MM.1S (cell line): ENCODE results near the gene GAL.

Experiments
- DNase-seq: peaks from one replicate; pipeline ENCODE4 v3.0.0-alpha.2; 2015
- H2AFZ ChIP-seq: fragments of 300-600 bp; sonication (generic); 2 replicates; pipeline ENCODE4 v1.6.0; 2016; ENCODE audit warnings: antibody characterized with exemption, low read length
- H3F3A ChIP-seq: fragments of 300-600 bp; sonication (generic); 2 replicates; pipeline ENCODE4 v1.6.1; 2016; ENCODE audit warnings: mild to moderate bottlenecking, antibody characterized with exemption, low read length, moderate library complexity, mixed read lengths; ENCODE audit not compliant: insufficient read depth
- H3K27ac ChIP-seq: fragments of 300-600 bp; sonication (generic); 2 replicates; pipeline ENCODE4 v1.5.1; 2016; ENCODE audit warnings: mild to moderate bottlenecking, low read length
- H3K27me3 ChIP-seq: fragments of 300-600 bp; sonication (generic); replicated peaks from 2 replicates; pipeline ENCODE4 v1.6.0; 2016; ENCODE audit warnings: low read length; ENCODE audit not compliant: insufficient read depth
- H3K36me3 ChIP-seq: fragments of 300-600 bp; sonication (generic); replicated peaks from 2 replicates; pipeline ENCODE4 v1.6.1; 2016; ENCODE audit warnings: mild to moderate bottlenecking, low read length, mixed read lengths; ENCODE audit not compliant: insufficient read depth
- H3K4me1 ChIP-seq: fragments of 300-600 bp; sonication (generic); 2 replicates; pipeline ENCODE4 v1.6.1; 2016; ENCODE audit warnings: low read length, mixed read lengths
- H3K4me2 ChIP-seq: fragments of 300-600 bp; sonication (generic); 2 replicates; pipeline ENCODE4 v1.6.0; 2016; ENCODE audit warnings: low read depth, low read length
- H3K4me3 ChIP-seq: fragments of 300-600 bp; sonication (generic); 2 replicates; pipeline ENCODE4 v1.5.1; 2016; ENCODE audit warnings: low read length, mixed read lengths
- H3K79me2 ChIP-seq: fragments of 300-600 bp; sonication (generic); 2 replicates; pipeline ENCODE4 v1.6.1; 2016; ENCODE audit warnings: mixed run types, low read length, mixed read lengths
- H3K9ac ChIP-seq: fragments of 300-600 bp; sonication (generic); 2 replicates; pipeline ENCODE4 v1.6.1; 2016; ENCODE audit warnings: low read length, mixed read lengths
- H3K9me2 ChIP-seq: fragments of 300-600 bp; sonication (generic); replicated peaks from 2 replicates; pipeline ENCODE4 v1.6.1; 2016; ENCODE audit warnings: mild to moderate bottlenecking, low read length, mixed read lengths; ENCODE audit not compliant: insufficient read depth
- H3K9me3 ChIP-seq: fragments of 300-600 bp; sonication (generic); replicated peaks from 2 replicates; pipeline ENCODE4 v1.6.1; 2016; ENCODE audit warnings: mild to moderate bottlenecking, low read length, mixed read lengths; ENCODE audit not compliant: insufficient read depth
- H4K20me1 ChIP-seq: fragments of 300-600 bp; sonication (generic); 2 replicates; pipeline ENCODE4 v1.6.1; 2016; ENCODE audit warnings: mild to moderate bottlenecking, low read length, moderate library complexity, mixed read lengths; ENCODE audit not compliant: insufficient read depth
- EZH2 ChIP-seq: fragments of 300-600 bp; sonication (generic); optimal IDR thresholded peaks from 2 replicates; pipeline ENCODE3; 2017; ENCODE audit warnings: low read depth, mild to moderate bottlenecking, antibody characterized with exemption, low read length, mixed read lengths
- EZH2phosphoT487 ChIP-seq: fragments of 300-600 bp; sonication (generic); IDR thresholded peaks from 2 replicates; pipeline ENCODE4 v1.6.1; 2018; ENCODE audit warnings: antibody characterized with exemption, low read length
- TF ChIP-seq, protein P1 (sequence below): fragments of 300-600 bp; sonication (generic); IDR thresholded peaks from 2 replicates; pipeline ENCODE4 v1.5.1; 2016; ENCODE audit warnings: antibody characterized with exemption, low read length, mixed read lengths

GAL gene

DNA sequence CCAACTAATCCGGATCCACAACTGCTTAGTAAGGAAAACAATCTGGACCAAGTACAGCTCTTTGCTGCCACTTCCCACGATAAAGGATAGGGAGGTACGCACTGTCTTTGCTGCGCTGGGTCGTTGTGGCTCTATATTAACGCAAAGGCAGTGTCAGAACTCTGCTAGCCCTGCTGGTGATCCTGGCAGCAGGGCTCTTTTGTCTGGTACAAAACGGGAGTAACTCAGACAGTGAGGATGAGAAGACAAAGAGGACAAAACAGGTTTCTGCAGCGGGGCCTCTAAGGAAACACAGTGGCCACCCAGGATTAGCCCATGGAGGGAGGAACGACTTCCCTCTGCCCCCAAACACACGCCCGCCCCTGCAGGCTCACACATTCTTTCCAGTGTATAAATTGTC lies 26.1 kb downstream of the GAL start:
- H4K20me1 ChIP-seq: no peaks in the 10 kb centered on the region

GRCh38 chr11:68711114-68711513 lies 26.8 kb downstream of the GAL start:
- Histone ChIP-seq H3K4me3 (no peak overlapping the region), H2AFZ (no peak overlapping the region), H3K27me3 (no peaks in the 10 kb centered on the region), H4K20me1 (no peaks in the 10 kb centered on the region), H3K9ac (no peak overlapping the region), H3K9me2 (no peaks in the 10 kb centered on the region), H3K36me3 (no peaks in the 10 kb centered on the region), H3K4me1 (no peaks in the 10 kb centered on the region), H3K27ac (no peak overlapping the region), H3F3A (no peaks in the 10 kb centered on the region), H3K9me3 (no peaks in the 10 kb centered on the region), H3K79me2 (no peaks in the 10 kb centered on the region), H3K4me2 (no peak overlapping the region)
- DNase-seq: no peak
- TF ChIP-seq, protein P1, sequence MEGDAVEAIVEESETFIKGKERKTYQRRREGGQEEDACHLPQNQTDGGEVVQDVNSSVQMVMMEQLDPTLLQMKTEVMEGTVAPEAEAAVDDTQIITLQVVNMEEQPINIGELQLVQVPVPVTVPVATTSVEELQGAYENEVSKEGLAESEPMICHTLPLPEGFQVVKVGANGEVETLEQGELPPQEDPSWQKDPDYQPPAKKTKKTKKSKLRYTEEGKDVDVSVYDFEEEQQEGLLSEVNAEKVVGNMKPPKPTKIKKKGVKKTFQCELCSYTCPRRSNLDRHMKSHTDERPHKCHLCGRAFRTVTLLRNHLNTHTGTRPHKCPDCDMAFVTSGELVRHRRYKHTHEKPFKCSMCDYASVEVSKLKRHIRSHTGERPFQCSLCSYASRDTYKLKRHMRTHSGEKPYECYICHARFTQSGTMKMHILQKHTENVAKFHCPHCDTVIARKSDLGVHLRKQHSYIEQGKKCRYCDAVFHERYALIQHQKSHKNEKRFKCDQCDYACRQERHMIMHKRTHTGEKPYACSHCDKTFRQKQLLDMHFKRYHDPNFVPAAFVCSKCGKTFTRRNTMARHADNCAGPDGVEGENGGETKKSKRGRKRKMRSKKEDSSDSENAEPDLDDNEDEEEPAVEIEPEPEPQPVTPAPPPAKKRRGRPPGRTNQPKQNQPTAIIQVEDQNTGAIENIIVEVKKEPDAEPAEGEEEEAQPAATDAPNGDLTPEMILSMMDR: no peak
- TF ChIP-seq EZH2 (no peak), EZH2phosphoT487 (no peak)

More for the DNA sequence above, 26.1 kb downstream of the GAL start:
- no peaks in the 10 kb centered on the region for H3K36me3 ChIP-seq
- H3K79me2 ChIP-seq: no peaks in the 10 kb centered on the region
- DNase-seq: no peak
- no peak overlapping the region for H3K9ac ChIP-seq
- H3F3A ChIP-seq: no peaks in the 10 kb centered on the region
- H3K9me2 ChIP-seq: no peaks in the 10 kb centered on the region
- no peaks in the 10 kb centered on the region for H3K27me3 ChIP-seq
- H3K27ac ChIP-seq: no peak overlapping the region
- no peak overlapping the region for H3K4me2 ChIP-seq
- no peak overlapping the region for H2AFZ ChIP-seq
- H3K4me1 ChIP-seq: no peaks in the 10 kb centered on the region
- no peak for TF ChIP-seq EZH2
- TF ChIP-seq, protein P1: no peak
- no peak for TF ChIP-seq EZH2phosphoT487
- H3K4me3 ChIP-seq: no peak overlapping the region
- no peaks in the 10 kb centered on the region for H3K9me3 ChIP-seq

- no peaks in the 10 kb centered on the region for H3K4me1 ChIP-seq
- TF ChIP-seq EZH2 (no peak), EZH2phosphoT487 (no peak)
- TF ChIP-seq, protein P1: no peak
- no peak overlapping the region for H3K4me2 ChIP-seq
- H3K27ac ChIP-seq: no peak overlapping the region
- no peaks in the 10 kb centered on the region for H3F3A ChIP-seq
- no peaks in the 10 kb centered on the region for H3K27me3 ChIP-seq
- no peaks in the 10 kb centered on the region for H3K36me3 ChIP-seq
- H3K4me3 ChIP-seq: no peak overlapping the region
- H3K9ac ChIP-seq: no peak overlapping the region
- no peaks in the 10 kb centered on the region for H4K20me1 ChIP-seq
- DNase-seq: no peak
- no peaks in the 10 kb centered on the region for H3K79me2 ChIP-seq
- no peak overlapping the region for H2AFZ ChIP-seq
- H3K9me2 ChIP-seq: no peaks in the 10 kb centered on the region
- no peaks in the 10 kb centered on the region for H3K9me3 ChIP-seq
These were observed 29.9 kb downstream of the GAL start for GRCh38 chr11:68714060-68714856.
